ENCODE measurements around the gene GOLT1A.

Gene GOLT1A

GRCh38 chr1:204213668-204214662 is at the start of gene GOLT1A:
GOLT1A (minus strand) TSS chr1:204213988; CDS start chr1:204213906, 82 bp downstream.
- no peak for DNase-seq (ENCODE audit: low read depth in 2 of 2, low spot score in 1 of 2)

GRCh38 chr1:204263254-204263910 is 49.6 kb upstream of the GOLT1A start:
- no peak for DNase-seq (ENCODE audit: low read depth in 2 of 2, low spot score in 1 of 2)

- DNase-seq (ENCODE audit: low read depth in 2 of 2, low spot score in 1 of 2), result no peak
Observed at GRCh38 chr1:204262506-204263253, 48.9 kb upstream of the GOLT1A start.

- DNase-seq (ENCODE audit: low read depth in 2 of 2, low spot score in 1 of 2), result no peak
Observed at GRCh38 chr1:204261746-204262505, 48.1 kb upstream of the GOLT1A start.

GRCh38 chr1:204261266-204261665 is 47.5 kb upstream of the GOLT1A start:
- no peak for DNase-seq (ENCODE audit: low read depth in 2 of 2, low spot score in 1 of 2)

GRCh38 chr1:204260601-204261197 is 46.9 kb upstream of the GOLT1A start:
- DNase-seq (ENCODE audit: low read depth in 2 of 2, low spot score in 1 of 2), result no peak

- no peak for DNase-seq (ENCODE audit: low read depth in 2 of 2, low spot score in 1 of 2)
Observed at GRCh38 chr1:204259782-204260181, 46.0 kb upstream of the GOLT1A start.

- no peak for DNase-seq (ENCODE audit: low read depth in 2 of 2, low spot score in 1 of 2)
Observed at GRCh38 chr1:204259196-204259595, 45.4 kb upstream of the GOLT1A start.

- DNase-seq (ENCODE audit: low read depth in 2 of 2, low spot score in 1 of 2), result no peak
Observed at GRCh38 chr1:204258213-204259115, 44.7 kb upstream of the GOLT1A start.

DNA sequence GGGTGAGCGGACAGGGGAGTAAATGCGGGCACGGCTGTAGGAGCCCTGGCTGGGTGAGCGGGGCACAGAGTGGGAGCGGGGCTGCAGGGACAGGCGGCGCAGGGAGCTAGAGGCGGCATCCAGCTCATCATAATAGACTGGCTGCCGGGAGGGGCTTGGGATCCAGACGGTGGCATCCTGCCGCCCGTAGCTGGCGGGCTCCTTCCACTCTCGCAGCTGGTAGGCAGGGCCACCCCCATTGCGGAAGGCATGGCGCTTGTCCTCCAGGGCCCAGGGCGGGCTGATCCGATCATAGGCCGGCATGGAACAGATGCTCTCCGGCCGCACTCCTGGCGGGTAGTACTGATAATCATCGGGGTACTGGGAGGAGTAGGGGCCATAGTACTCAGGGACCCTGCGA is 43.7 kb upstream of the GOLT1A start:
- DNase-seq (ENCODE audit: low read depth in 2 of 2, low spot score in 1 of 2), result no peak

- DNase-seq (ENCODE audit: low read depth in 2 of 2, low spot score in 1 of 2), result no peak
Observed at GRCh38 chr1:204256531-204256930, 42.7 kb upstream of the GOLT1A start.

DNA sequence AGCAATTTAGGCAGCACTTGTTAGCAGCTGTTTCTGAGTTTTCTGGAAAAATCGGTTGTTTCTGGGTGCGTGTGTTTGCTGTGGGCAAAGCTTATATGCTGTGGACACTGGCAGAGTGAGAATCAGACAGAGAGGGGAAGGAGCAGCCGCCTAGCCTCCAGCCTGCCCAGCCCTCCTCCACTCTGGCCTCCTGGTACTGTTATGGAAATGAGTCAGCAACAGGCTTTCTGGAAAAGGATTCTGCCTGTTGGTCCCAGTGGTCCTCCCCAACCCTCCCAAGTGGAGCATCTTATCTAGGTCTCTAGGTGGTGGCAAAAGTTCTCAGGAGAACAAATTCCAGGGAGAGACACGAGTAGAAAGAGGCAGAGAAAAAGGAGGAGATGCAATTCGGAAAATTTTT is 42.2 kb upstream of the GOLT1A start:
- DNase-seq (ENCODE audit: low read depth in 2 of 2, low spot score in 1 of 2), result no peak

DNA sequence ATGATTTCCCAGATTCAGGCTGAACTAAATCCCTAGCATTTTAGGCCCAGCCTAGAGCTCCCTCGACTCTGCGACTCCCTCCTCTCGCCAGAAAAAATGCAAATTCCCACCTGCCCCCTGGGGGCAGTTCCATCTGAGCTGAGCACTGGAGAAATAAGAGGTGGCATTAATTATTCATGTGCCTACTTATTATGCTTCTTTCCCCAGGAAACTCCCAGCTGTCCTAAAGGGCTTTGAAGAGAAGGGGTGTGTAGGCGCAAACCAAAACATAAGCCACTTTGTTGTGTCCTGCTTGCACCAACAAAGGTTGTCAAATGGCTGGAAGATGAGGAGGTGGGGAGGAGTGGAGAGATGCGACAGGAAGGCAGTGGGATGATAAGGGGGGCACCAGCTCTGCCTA is 41.4 kb upstream of the GOLT1A start:
- no peak for DNase-seq (ENCODE audit: low read depth in 2 of 2, low spot score in 1 of 2)

GRCh38 chr1:204254031-204254661 is 40.4 kb upstream of the GOLT1A start:
- DNase-seq (ENCODE audit: low read depth in 2 of 2, low spot score in 1 of 2), result no peak

- DNase-seq (ENCODE audit: low read depth in 2 of 2, low spot score in 1 of 2), result no peak
Observed at GRCh38 chr1:204251926-204252689, 38.3 kb upstream of the GOLT1A start.

DNA sequence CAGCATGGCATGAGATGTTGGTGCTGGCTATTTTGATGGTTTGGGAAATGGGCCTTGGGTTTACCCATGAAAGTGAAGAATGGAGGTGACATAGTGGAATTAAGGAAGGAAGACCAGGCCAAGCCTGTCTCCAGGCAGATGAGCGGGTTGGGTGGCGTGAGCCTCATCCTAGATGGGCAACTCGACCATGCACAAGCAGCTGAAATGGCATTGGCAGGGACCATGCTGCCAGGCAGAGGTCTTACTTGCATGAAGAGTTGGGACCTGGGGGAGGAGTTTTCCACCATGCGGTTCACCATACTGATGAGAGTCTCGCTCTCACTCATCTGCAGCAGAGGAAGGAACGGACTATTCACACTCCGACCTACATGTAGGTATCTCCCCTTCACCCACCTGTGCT is 37.5 kb upstream of the GOLT1A start:
- DNase-seq (ENCODE audit: low read depth in 2 of 2, low spot score in 1 of 2), result no peak

DNA sequence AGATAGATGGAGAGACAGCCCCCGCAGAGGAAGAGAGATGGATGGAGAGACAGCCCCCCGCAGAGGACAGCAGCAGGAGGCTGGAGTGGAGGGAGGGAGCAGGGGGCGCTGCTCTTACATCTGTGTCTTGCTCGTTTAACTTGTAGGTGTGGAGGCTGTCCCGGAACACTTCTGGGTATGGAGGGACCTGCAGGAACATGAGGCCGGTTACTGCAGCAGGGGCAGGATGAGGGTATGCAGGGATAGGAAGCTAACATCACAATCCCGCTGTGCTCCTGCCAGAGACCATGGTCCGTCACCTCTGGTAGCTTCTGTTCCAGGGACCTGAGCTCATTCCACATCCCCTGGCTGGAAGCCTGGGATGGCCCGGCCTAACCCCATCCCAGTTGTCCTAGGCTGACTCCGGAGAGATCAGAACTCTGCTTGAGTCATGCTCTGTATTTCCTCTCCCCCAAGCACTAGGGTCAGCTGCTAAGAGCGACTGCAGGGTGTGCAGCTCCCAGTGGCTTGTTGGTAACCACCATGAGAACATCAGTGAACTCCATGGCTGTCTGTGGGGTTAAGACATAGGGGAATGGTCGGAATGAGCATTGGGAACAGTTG is 36.7 kb upstream of the GOLT1A start:
- DNase-seq (ENCODE audit: low read depth in 2 of 2, low spot score in 1 of 2), result no peak
